NCI-H460 (cell line): ENCODE data around the gene KDM2A. TPM values are rescaled to one million over a fixed set of nuclear protein-coding genes. Genes with fewer than 3 reads are reported as not detected.
"Not testable (repeated sequence)": the region's sequence is repeated elsewhere in the genome, so short reads cannot be mapped to it uniquely, and the experiment has no call there.

Experiments
- DNase-seq: peaks from one replicate; pipeline ENCODE4 v3.0.0-alpha.2; 2016; ENCODE audit warnings: low read depth; ENCODE audit errors: extremely low read depth
- total RNA-seq: library from RNA; depleted of rRNA; stranded (reverse); fragments of >200 nt; shearing (Covaris generic); gene quantifications from 2 replicates; pipeline ENCODE4 v1.2.3, GENCODE V29; 2014

The KDM2A gene
- total RNA-seq, 1 experiment from 2014 or later: 18.5 TPM

DNA sequence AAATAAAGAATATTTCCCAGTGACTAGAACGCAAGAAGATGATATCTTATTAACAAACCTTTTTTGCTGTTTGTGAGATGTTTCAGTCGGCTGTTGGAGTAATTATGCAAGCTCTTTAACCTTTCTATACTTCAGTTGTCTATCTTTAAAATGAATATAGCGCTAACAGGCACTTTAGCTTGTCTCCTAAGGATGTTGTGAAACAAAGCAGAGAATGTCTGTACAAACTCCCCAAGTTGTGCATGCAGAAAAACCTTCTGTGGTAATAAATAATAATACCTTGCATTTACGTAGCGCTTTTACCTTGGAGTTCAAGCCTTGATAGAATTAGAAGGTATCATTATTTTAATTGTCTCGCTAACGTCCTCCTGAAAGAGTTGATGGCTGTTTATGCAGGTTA lies 1.9 kb upstream of the KDM2A start:
- no peak for DNase-seq

GRCh38 chr11:67117672-67118180 lies 1.3 kb upstream of the KDM2A start:
- DNase-seq: no peak

DNA sequence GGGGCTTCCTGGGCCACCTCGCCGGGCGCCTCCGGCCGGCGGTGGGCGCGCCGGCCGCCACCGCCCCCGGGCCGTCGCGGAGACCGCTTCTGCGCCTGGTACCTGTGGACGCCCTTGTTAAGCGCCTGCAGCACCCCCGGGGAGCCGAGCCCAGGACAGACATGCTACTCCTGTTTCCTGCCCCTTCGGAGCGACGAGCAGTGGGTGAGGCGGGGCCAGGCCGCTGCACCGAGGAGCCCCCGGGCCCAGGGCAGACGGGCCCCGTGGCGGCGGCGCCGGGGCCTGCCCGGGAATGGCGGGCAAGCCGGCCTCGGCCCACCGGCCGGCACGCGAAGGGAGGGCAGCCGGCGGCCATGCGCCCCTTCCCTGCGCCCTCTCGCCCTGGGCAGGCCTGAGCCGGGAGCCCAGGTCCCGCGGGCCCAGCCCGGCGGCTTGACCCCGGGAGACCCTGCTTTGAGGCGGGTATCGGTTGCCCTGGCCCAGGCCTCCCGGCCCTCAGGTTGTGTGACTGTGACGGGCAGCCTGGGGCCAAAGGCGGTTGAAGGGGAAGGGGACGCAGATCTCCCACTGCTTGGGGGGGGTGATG lies 789 bp upstream of the KDM2A start:
- no peak for DNase-seq

DNA sequence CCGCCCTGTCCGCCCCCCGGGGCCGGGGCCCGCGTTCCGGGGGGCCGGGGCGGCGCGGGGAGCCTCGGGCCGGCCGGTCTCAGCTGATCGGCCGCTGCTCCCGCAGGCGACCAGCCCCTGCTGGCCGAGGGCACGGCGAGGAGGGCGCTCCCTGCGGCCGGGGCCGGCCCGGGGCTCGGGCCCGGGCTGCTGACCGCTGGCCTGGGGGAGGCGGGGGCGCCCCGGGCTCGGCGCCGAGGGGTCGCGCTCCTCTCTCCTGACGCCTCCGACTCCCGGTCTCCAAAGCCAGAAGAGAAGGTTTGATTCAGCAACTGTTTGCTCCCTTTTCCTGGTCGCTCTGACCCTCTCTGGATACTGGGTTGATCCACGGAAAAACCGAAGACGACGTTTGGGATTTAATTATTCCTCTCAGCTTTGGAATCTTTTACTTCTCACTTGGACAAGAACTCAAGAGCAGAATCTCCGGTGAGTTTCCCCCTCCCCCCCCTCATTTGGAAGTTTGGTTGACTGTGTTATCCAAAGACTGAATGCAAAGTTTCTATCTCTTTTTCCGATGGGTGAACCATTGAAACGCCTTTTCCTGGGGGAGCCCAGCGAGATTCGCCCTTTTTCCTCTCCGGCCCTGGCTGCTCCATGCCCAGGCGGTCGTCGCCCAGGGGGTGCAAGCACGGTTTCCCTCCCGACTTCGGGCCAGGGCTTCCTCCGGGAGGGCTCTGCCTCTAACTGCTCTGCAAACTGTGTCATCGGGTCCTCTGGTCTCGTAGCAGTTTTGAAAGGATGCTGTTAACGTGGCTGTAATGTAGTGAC lies 725 bp downstream of the KDM2A start:
- DNase-seq: no peak

GRCh38 chr11:67120456-67120855 lies 1.4 kb downstream of the KDM2A start:
- no peak for DNase-seq

DNA sequence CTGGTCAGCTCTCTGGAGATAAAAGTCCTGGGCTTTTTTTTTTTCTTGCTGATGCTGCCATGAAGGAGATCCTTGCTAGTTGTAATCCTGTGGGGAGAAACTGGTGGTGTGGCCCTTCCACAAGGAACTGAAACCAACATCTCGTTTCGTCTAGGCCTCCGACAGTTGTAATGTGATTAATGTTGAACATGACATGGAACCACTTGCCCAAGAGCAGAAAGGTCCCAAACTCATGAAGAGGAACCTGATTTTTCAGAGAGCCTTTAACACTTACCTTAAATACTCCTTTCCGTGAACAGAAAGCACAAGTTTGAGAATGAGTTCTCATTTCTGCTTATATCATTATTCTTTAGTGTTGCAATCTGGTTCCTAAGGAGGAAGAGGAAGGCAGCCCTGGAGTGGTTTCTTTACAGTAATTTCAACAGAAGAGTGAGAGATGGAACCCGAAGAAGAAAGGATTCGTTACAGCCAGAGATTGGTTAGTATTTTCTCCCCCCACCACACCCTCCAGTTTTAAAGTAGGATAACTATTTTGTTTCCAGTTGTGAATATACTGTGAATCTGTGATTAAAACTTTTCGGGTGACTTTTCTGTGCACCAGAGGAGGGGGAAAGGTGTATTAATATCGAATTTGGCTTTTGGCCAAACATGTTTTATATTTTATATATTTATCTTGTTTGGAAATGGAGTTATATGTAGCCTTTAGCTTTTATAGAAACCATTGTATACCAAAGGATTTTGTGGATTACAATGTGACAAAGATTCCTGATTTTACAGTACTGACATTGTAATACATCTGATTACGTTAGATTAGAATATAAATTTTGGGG lies 2.0 kb downstream of the KDM2A start:
- DNase-seq: no peak

DNA sequence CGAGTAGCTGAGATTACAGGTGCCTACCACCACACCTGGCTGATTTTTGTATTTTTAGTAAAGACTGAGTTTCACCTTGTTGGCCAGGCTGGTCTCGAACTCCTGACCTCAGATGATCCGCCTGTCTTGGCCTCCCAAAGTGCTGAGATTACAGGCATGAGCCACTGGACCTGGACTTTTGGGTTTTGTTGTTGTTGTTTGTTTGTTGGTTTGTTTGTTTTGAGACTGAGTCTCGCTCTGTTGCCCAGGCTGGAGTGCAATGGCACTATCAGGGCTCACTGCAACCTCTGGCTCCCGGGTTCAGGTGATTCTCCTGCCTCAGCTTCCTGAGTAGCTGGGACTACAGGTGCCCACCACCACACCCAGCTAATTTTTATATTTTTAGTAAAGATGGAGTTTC lies 4.7 kb downstream of the KDM2A start:
- not testable (repeated sequence) for DNase-seq

DNA sequence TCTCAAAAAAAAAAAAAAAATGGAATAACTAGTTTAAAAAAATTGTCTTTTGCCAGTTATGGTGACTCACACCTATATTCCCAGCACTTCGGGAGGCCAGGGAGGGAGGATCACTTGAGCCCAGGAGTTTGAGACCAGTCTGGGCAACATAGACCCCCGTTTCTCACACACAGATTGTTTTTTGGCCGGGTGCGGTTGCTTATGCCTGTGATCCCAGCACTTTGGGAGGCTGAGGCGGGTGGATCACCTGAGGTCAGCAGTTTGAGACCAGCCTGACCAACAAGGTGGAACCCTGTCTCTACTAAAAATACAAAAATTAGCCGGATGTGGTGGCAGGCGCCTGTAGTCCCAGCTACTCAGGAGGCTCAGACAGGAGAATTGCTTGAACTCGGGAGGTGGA lies 7.2 kb downstream of the KDM2A start:
- not testable (repeated sequence) for DNase-seq

DNA sequence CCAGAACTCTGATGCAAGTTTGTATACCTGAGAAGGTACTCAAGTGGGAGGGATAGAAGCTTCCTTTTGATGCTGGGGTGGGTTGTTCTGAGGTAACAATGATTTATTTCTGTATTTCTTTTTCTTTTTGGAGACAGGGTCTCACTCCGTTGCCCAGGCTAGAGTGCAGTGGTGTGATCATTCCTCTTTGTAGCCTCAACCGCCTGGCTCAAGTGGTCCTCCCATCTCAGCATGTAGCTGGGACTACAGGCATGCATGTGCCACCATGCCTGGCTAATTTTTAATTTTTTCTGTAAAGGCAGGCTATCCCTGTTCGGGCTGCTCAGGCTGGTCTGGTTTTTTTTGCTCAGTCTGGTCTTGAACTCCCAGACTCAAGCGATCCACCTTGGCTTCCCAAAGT lies 7.9 kb downstream of the KDM2A start:
- DNase-seq: no peak

DNA sequence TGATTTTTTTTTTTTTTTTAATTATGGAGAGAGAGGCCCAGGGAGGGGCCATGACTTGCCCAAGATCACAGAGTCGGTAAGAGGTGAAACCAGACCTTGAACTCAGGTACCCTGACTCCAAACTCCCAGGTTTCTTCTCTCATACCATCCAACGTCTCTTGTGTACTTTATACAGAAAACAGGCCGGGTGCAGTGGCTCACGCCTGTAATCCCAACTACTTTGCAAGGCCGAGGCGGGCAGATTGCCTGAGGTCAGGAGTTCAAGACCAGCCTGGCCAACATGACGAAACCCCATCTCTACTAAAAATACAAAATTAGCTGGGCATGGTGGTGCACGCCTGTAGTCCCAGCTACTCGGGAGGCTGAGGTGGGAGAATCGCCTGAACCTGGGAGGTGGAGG lies 11.8 kb downstream of the KDM2A start:
- DNase-seq: not testable (repeated sequence)

- DNase-seq: no peak
Measured at GRCh38 chr11:67136156-67136555, 17.1 kb downstream of the KDM2A start.

DNA sequence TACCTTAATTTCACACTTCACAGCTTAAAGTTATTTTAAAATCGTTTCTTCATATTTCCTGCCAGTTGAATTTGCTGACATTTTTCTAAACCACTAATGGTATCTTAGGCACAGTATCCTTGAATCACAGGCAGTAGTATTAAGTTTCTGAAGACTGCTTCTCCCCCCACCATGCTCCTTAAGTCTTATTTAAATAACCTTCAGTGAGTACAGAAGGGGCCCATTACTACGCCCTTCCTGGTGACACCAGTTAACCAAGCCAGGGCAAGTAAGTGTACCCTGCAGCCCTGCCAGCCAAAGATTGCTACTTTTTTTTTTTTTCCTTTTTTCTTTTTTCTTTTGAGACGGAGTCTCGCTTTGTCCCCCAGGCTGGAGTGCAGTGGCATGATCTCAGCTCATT lies 19.9 kb downstream of the KDM2A start:
- no peak for DNase-seq

- DNase-seq: no peak
Measured at GRCh38 chr11:67146516-67147226, 27.6 kb downstream of the KDM2A start.

DNA sequence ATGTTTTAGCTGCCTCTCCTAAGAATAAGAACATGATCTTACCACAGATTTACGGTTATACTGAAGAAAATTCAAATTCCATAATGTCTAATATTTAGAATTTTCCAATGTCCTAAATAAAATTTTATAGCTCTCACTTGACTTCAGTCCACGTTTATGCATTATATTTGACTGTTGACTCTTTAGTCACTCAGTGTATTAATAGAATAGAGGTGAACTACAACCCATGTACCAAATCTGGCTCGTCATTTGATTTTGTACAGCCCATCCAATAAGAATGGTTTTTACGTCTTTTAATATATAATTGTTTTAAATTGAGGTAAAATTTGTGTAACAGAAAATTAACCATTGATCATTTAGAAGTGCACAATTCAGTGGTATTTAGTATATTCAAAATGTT lies 34.9 kb downstream of the KDM2A start:
- no peak for DNase-seq

- DNase-seq: no peak
Measured at GRCh38 chr11:67154726-67155125, 35.7 kb downstream of the KDM2A start.

- DNase-seq: no peak
Measured at GRCh38 chr11:67157691-67158090, 38.6 kb downstream of the KDM2A start.

GRCh38 chr11:67158221-67158620 lies 39.2 kb downstream of the KDM2A start:
- no peak for DNase-seq

DNA sequence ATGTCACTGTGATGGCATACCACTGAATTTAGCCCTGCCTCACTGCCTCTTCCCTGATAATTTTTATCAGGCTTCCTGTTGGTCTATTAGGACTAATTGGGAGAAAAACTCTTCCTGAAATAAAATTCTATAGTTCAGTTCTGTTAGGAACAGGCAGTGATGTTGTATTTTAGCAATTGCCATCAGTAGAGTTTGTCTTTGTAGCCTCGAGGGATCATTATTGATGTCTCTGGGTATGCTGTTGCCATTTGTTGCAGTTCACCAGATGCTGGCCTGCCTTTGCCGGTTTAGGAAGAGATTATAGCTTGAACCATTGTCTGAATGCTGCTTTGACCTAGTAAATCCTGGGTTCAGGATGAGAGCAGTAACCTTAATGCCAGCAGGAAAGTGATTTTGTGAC lies 41.0 kb downstream of the KDM2A start:
- no peak for DNase-seq

DNA sequence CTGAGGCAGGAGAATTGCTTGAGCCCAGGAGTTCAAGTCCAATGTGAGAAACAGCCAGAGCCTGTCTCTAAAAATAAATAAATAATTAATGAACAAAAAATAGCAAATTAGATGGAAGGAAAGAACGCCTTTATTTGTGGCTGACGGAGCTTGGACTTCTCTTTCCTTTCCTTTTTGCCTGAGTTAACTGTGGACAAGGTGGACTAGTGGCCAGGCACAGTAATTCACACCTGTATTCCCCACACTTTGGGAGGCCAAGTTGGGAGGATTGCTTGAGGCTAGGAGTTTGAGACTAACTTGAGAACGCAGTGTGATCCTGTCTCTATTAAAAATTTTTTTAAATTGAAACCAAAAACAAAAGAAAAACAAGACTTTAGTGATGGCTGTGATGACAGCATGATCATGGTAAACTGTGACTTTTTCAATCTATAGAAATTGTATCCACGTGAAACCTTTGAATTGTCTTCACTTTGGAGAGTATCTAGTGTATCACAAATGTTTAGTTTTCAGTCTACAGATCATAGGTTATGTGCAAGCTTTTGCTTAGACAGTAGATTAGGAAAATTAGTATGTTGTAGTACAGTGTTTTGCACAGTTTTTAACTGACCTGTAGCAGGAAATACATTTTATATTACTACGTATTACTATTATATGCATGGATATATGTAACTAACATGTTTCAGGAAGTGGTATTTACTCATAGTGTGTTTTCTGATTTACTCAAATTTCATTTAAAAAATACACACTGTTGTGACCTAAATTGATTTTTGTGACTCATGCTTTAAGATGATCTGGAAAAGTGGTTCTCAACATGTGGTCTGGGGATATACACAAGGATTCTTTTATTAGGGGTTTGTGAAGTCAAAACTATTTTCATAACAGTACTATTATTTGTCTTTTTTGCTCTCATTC lies 42.1 kb downstream of the KDM2A start:
- DNase-seq: no peak

- DNase-seq: no peak
Measured at GRCh38 chr11:67163006-67163405, 43.9 kb downstream of the KDM2A start.
